HG03442 (cell line): ENCODE data around the gene NTSR1.

Source experiments
- ATAC-seq: cut with Tn5 transposase; IDR thresholded peaks from one replicate; pipeline ENCODE4 v1.9.1; 2021; ENCODE audit warnings: mild to moderate bottlenecking, moderate library complexity; ENCODE audit not compliant: unreplicated experiment

NTSR1 gene

GRCh38 chr20:62723768-62724450 is 15.3 kb downstream of the NTSR1 start:
- ATAC-seq: no peak

- no peak for ATAC-seq
Measured at GRCh38 chr20:62724692-62725595, 16.3 kb downstream of the NTSR1 start.

DNA sequence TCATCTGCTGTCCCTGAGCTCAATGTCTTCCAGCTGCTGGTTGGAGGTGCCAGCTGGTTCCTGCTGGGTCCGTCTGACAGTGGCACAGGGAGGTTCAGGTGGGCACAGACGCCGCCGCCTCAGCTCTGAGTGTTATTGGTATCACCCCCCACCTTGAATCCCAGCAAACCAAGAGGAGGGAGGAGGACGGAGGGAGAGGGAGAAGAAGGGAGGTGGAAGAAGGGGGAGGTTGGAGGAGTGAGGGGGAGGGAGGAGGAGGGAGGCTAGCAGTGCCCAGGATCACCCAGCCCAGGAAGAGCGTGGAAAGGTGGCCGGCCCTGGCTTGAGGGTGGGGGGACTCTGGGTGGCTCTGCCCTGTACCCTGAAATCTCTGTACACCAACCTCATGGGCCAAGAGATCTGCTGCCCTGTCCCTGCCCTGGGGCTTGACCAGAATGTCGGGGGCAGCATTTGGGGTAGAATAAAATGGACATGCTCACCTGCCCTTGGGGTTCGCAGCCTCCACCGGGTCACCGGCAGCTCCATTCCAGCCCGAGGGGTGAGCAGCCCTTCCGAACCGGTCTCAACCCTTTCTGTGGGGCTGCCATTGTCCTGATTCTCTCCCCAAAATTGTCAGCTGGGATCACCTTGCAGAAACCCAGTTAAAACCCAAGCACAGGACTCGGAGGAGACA is 17.1 kb downstream of the NTSR1 start:
- ATAC-seq: no peak

GRCh38 chr20:62726276-62726675 is 17.6 kb downstream of the NTSR1 start:
- ATAC-seq: no peak

DNA sequence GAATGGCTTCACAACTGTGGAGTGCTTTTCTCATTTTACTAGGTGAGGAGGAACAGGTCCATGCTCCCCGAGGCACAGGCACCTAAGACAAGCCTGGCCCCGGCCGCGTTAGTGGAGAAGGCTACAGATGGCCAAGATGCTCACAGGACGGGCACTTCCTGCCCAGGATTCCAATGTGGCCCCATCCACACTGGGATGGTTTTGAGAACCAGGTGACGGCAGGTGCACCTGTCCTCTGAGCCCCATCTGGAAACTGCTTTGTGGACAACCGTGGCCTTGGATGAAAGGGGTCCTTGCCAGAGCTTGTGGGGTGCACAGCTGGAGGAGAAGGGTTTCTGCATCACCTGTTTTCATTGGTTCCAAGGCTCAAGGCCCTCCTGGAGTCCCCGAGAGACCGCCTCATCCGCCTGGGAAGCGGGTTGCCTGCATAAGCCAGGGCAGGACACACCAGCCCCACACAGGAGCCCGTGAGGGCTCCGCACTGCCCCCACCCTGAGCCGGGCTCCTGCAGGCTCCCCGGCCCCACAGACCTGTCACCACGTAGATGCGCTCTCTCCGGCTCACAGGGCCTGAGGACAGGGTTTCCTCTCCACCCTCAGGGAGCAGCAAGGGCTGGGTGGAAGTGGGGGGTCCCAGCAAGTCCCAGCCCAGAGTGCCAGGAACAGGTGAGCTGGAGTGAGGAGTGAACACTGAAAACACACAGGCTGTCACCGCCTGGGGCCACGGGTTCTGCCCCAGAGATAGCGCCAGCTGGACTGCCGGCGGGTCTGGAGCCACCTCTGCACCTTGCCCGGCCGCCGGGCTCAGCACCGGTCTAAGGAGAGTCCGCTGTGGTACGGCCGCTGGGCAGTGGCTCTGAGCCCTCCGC is 18.3 kb downstream of the NTSR1 start:
- ATAC-seq: no peak

GRCh38 chr20:62727584-62728027 is 19.0 kb downstream of the NTSR1 start:
- ATAC-seq: no peak

- no peak for ATAC-seq
Measured at GRCh38 chr20:62728028-62728780, 19.6 kb downstream of the NTSR1 start.

GRCh38 chr20:62728781-62729300 is 20.2 kb downstream of the NTSR1 start:
- ATAC-seq: no peak

DNA sequence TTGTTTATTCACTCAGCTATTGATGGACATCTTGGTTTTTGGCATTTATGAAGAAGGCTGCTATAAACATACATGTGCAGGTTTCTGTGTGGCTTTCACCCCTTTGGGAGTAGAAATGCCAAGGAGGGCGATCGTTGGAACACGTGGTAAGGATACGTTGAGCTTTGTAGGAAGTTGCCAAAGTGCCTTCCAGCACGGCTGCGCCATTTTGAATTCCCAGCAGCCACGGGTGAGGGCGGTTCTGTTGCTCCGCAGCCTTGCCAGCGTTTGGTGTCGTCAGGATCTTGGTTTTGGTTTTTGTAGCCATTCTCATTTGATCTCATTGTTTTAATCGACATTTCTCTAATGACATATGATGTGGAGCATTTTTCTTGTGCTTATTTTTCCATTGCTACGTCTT is 21.8 kb downstream of the NTSR1 start:
- ATAC-seq: no peak

GRCh38 chr20:62732031-62732760 is 23.6 kb downstream of the NTSR1 start:
- no peak for ATAC-seq

- ATAC-seq: no peak
Measured at GRCh38 chr20:62732842-62733525, 24.3 kb downstream of the NTSR1 start.

DNA sequence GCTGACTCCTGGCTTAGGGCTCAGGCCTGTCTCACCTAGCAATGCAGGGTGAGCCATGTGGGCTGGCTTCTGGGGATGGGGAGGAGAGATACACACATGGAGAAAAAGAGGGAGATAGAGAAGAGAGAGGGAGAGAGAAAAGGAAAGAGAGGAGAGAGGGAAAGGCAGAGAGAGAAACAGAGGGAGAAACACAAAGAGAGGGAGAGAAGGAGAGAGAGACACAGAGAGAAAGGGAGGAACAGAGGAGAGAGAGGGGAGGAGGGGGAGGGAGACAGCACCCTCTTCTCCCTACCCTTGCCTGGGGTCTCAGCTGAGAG is 24.8 kb downstream of the NTSR1 start:
- ATAC-seq: no peak

- no peak for ATAC-seq
Measured at GRCh38 chr20:62733891-62734290, 25.3 kb downstream of the NTSR1 start.

DNA sequence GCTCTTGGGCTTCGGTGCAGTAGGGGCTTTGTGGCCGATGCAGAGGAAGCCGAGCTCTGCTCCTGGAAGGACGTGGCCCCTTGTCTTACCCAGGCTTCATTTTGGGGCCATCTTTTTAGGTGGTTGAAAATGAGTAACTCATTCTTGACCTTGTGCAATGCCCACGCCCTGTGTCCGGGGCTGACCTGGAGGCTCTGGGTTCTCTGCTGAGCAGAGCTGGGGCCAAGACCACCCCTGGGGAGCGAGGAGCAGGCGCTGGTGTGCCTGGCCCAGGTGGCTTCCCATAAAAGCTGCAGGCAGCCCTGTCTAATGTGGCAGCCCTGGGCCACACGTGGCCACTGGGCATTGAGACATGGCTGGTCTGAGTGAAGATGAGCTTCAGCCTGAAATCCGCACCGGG is 25.7 kb downstream of the NTSR1 start:
- ATAC-seq: no peak

DNA sequence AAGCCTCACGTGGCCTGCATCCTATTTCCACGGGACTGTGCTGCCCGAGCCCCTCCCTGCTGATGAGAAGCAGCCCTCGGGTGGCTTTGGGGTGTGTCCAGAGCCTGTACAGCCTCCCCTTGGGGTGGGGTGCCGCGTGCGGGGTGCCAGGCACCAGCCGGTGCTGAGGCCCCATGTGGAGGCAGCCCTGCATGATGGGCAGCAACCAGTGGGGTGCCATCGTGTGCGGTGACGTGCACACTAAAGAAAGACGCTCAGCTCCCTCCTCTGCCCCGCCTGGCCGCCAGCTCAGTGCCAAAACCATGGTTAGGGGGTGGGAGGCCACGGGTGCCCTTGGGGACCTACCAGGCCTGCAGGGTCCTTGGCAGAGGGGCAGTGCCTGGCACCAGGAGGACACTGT is 26.2 kb downstream of the NTSR1 start:
- ATAC-seq: no peak

DNA sequence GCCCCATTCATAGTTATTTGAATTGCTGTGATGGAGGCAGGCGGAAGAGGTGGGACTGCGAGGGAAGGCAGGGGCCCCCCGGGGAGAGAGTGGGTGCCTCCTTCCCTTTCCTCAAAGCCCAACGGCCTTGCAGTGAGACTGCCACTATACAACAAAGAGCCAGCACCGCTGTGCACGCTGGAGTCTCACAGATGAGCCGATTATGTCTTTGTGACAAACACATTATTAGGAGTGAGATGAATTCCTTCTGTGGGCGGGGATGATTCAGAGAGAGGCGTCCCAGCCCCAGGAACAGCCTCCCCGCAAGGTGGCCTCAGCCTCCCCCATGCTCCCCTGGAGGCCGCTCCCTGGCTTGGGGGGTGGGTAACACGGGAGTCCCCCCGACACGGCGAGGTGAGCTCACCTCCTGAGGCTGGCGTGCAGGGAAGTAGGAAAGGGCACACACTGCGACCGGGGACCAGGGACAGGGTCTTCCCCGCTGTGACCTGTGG is 26.7 kb downstream of the NTSR1 start:
- ATAC-seq: no peak

DNA sequence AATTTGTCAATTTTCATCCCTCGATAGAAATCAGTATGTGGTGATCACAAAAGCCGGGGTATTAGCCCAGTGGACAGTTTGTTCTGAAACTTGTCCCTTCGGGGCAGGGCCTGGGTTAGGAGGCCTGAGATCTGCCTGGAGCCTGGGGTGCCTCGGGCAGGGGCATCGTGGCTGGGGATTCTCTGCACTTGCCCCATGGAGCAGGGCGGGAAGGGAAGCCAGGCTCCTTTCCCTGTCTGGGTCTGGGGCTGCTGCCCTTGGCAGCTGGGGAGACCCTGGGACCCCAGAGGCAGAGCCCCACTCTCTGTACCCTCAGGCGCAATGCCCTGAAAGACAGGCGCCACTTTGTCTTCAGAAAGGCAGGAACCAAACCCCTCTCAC is 27.4 kb downstream of the NTSR1 start:
- no peak for ATAC-seq

DNA sequence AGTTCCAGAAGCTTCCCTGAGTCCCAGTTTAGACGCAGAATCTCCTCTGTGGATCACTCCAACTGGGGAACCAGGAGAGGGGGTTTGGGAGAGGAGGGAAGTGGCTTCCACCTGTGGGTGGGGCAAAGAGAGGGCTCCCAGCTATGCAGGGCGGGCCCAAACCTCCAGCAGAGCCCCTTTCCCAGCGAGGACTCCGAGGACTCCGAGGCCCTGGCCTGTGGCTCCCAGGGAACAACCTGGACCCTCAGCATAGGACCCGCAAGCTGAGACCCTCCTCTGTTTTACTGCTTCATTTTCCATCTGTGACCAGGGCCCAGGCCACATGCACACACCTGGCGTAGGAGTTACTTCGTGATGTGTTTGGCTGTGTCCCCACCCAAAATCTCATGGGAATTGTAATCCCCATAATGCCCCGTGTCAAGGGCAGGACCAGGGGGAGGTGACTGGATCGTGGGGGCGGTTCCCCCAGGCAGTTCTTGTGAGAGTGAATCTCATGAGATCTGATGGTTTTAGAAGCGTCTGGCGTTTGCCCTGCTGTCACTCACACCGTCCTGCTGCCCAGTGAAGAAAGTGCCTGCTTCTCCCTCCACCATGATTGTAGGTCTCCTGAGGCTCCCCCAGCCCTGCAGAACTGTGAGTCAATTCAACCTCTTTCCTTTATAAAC is 27.9 kb downstream of the NTSR1 start:
- no peak for ATAC-seq
